ENCODE measurements around the gene GPR142.

GRCh38 chr17:74372426-74372825 lies 5.1 kb downstream of the GPR142 start:
- TF ChIP-seq TSHZ2 (CRISPR knock-in tag; IDR thresholded peaks at IDR 0.05): no peak
- TF ChIP-seq, protein P1, sequence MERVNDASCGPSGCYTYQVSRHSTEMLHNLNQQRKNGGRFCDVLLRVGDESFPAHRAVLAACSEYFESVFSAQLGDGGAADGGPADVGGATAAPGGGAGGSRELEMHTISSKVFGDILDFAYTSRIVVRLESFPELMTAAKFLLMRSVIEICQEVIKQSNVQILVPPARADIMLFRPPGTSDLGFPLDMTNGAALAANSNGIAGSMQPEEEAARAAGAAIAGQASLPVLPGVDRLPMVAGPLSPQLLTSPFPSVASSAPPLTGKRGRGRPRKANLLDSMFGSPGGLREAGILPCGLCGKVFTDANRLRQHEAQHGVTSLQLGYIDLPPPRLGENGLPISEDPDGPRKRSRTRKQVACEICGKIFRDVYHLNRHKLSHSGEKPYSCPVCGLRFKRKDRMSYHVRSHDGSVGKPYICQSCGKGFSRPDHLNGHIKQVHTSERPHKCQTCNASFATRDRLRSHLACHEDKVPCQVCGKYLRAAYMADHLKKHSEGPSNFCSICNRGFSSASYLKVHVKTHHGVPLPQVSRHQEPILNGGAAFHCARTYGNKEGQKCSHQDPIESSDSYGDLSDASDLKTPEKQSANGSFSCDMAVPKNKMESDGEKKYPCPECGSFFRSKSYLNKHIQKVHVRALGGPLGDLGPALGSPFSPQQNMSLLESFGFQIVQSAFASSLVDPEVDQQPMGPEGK (CRISPR knock-in tag; IDR thresholded peaks at IDR 0.05; ENCODE audit: borderline replicate concordance): no peak
- no peak for TF ChIP-seq ZNF70 (CRISPR knock-in tag; IDR thresholded peaks at IDR 0.05)
- TF ChIP-seq TCF4 (CRISPR knock-in tag; IDR thresholded peaks at IDR 0.05; ENCODE audit: borderline replicate concordance): no peak
- no peak for TF ChIP-seq SNAI2 (CRISPR knock-in tag; IDR thresholded peaks at IDR 0.05)
- TF ChIP-seq ZC3H10 (CRISPR knock-in tag; IDR thresholded peaks at IDR 0.05): no peak
- no peak for TF ChIP-seq ISL1 (CRISPR knock-in tag; IDR thresholded peaks at IDR 0.05)
- TF ChIP-seq, protein P2, sequence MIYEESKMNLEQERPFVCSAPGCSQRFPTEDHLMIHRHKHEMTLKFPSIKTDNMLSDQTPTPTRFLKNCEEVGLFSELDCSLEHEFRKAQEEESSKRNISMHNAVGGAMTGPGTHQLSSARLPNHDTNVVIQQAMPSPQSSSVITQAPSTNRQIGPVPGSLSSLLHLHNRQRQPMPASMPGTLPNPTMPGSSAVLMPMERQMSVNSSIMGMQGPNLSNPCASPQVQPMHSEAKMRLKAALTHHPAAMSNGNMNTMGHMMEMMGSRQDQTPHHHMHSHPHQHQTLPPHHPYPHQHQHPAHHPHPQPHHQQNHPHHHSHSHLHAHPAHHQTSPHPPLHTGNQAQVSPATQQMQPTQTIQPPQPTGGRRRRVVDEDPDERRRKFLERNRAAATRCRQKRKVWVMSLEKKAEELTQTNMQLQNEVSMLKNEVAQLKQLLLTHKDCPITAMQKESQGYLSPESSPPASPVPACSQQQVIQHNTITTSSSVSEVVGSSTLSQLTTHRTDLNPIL (CRISPR knock-in tag; IDR thresholded peaks at IDR 0.05; ENCODE audit: low read depth): no peak
- TF ChIP-seq CSDC2 (CRISPR knock-in tag; IDR thresholded peaks at IDR 0.05): no peak
- no peak for TF ChIP-seq ARNTL (CRISPR knock-in tag; IDR thresholded peaks at IDR 0.05; ENCODE audit: borderline replicate concordance, low read depth)
- TF ChIP-seq ZFP3 (CRISPR knock-in tag; IDR thresholded peaks at IDR 0.05): no peak
- TF ChIP-seq PPARA (CRISPR knock-in tag; IDR thresholded peaks at IDR 0.05; ENCODE audit: borderline replicate concordance): no peak
- TF ChIP-seq RARB (CRISPR knock-in tag; IDR thresholded peaks at IDR 0.05): no peak
